T47D (cell line): Measurements from ENCODE around the gene CDR2.
"Not testable (repeated sequence)": the region's sequence is repeated elsewhere in the genome, so short reads cannot be mapped to it uniquely, and the experiment has no call there.

ENCODE experiments used
- DNase-seq, 2 experiments: peaks; one replicate each; pipeline versions ENCODE4 v3.0.0 to v3.0.0-alpha.2; 2011 to 2012; ENCODE audit warnings: low read depth in 1 of 2, low spot score in 1 of 2
- JUND ChIP-seq: IDR thresholded peaks from 2 replicates; pipeline ENCODE4 v1.6.1; 2012; ENCODE audit warnings: low read depth
- in situ Hi-C: cut with HindIII; loops from 2 replicates; pipeline ENCODE4 v1.10.0; 2016; ENCODE audit warnings: low sequenced_read_pairs, low pct_unique_long_range_greater_than_20kb

CDR2 gene

DNA sequence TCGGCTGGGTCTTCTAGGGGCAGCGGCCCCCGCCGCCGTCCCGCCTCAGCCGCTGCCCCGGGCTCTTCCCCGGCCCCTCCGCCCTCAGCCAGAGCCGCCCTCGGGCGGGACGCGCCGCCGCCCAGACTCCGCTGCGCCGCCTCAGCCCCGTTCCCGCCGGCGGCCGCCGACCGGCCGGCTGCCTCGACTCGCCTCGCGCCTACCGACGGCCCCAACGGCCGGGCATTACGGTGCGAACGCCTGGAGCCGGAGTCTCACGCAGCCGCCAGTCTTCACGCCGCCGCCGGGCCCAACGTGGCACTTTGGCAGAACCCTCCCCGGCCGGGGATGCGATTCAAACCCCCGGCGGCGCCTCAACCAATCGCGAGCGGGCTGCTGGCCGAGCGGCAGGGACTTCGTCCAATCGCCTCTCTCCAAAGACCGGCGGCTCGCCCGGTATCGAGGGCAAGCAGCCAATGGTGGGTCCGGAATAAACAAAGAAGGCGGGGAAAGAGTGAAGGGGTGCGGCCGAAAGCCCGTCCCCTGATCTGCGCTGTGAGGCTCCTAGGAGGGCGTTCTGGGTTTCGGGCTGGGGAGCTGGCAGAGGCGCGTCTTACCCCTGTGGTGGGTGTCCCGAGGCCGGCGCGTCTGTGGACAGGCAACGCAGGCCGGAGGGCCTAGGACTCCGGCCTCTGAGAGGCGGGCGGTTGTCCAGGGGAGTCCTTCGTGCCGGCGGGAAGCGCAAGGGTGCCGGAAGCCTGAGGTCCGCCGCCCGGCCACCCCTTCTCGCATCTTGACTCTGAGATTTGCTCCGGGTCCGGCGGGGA, at the start of gene CDR2:
Gene CDR2 (minus strand): TSS at position 309 of the 806 bp plus-strand sequence. CDS start 310 bp downstream, outside the sequence.
- no peak for TF ChIP-seq JUND
- in situ Hi-C loops: no loop called here
- DNase-seq: peak; percentile 95 to 98

DNA sequence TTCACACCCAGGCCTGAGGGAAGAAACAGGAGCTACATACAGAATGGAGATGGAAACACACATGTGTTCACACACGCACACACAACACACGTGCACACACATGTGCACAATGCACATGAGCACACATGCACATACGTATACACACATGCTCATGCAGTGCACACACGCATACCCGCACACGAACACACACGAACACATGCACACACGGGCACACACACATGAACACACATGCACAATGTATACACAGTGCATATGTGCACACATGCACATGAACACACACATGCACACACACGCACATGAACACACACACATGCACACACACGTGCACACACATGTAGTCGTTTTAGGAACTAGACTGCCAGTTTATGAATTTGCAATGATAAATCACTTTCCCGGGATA, 49.3 kb upstream of the CDR2 start:
- in situ Hi-C loops: no loop called here
- no peak for TF ChIP-seq JUND

GRCh38 chr16:22421136-22421535, 46.7 kb upstream of the CDR2 start:
- no peak for DNase-seq
- in situ Hi-C loops: no loop called here
- TF ChIP-seq JUND: no peak

More for the DNA sequence above, 49.3 kb upstream of the CDR2 start:
- no peak for DNase-seq

DNA sequence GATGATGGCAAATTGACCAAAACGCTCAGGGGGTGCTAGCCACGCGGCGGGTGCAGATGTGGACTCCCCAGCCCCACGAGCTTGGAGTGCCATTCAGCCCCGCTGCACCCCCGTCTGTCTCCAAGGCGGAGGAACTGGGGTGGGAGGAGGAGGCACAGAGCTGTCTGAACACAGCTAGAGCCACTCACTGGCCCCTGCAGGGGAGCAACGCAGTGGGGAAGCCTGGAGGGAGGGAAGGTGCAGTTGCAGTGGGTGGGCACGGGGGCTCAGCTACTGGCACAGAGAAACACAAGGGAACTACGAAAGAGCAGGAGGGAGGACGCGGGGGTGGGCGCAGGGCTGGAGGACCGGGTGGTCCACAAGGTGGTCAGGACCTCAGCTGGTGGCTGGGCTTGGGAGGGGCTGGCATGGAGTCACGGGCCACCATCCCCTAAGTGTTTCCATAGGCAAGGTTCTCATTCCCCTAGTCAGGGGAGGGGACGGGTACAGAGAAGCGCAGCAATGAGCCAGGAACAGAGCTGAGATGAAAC, 46.3 kb upstream of the CDR2 start:
- no peak for TF ChIP-seq JUND
- in situ Hi-C loops: no loop called here
- no peak for DNase-seq

- TF ChIP-seq JUND: no peak
- no peak for DNase-seq
- in situ Hi-C loops: no loop called here
Measured at GRCh38 chr16:22419908-22420307, 45.5 kb upstream of the CDR2 start.

- TF ChIP-seq JUND: no peak
- in situ Hi-C loops: no loop called here
- no peak for DNase-seq
Measured at GRCh38 chr16:22418826-22419225, 44.4 kb upstream of the CDR2 start.

- DNase-seq, in situ Hi-C loops: not testable (repeated sequence)
Measured at GRCh38 chr16:22417798-22418197, 43.4 kb upstream of the CDR2 start.

DNA sequence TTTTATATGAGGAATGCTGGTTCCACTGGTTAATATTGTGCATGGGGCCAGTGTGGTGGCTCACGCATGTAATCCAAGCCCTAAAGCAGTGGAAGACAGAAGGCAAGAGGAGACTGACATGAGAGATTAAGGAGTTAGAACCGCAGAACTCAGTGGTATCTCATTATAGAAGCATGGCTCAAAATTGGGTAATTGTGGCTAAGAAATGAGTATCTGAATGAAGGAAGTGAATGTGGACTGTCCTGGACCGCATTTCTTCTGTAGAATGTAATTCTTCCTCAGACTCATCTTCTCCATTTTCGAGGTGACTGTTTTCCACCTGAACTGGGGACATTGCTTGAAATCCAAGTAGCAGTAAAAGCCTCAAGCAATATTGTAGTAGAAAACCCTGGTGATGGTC, 42.6 kb upstream of the CDR2 start:
- TF ChIP-seq JUND: no peak
- in situ Hi-C loops: no loop called here
- DNase-seq: no peak

DNA sequence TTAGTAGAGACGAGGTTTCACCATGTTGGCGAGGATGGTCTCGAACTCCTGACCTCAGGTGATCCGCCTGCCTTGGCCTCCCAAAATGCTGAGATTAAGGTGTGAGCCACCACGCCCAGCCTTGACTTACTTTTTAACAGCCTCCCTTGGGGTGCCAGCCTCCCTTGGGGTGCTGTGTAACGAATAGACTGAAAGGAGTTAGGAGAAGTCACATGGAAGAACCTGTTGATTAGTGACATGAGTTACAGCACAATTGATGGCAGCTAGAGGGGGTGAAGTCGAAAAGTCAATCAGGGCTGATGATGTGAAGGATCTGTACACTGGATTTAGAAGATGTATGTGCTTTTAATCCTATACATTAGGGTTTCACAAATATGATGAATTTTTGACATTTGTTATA, 39.4 kb upstream of the CDR2 start:
- no peak for TF ChIP-seq JUND
- no peak for DNase-seq
- in situ Hi-C loops: no loop called here

GRCh38 chr16:22407486-22407885, 33.1 kb upstream of the CDR2 start:
- no peak for DNase-seq

DNA sequence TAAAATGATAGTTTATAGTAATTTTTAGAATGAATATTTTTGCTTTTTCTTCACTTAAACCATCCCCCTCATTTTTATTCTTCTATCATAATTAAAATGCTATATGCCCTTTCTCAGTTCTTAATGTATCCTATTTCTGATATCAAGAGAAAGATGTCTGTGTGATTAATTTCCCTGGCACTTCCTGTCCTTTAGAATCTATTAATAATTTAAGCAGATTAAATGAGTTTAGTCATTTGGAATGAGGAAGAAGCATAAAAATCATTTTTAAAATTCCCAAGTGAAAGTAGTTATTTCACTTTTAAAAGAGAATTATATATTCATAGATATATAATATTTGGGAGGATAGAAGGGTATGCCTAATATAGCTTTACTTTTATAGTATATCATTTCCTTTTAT, 27.8 kb upstream of the CDR2 start:
- in situ Hi-C loops: no loop called here
- DNase-seq: no peak
- no peak for TF ChIP-seq JUND

More at GRCh38 chr16:22407486-22407885, 33.1 kb upstream of the CDR2 start:
- TF ChIP-seq JUND: no peak
- in situ Hi-C loops: no loop called here

DNA sequence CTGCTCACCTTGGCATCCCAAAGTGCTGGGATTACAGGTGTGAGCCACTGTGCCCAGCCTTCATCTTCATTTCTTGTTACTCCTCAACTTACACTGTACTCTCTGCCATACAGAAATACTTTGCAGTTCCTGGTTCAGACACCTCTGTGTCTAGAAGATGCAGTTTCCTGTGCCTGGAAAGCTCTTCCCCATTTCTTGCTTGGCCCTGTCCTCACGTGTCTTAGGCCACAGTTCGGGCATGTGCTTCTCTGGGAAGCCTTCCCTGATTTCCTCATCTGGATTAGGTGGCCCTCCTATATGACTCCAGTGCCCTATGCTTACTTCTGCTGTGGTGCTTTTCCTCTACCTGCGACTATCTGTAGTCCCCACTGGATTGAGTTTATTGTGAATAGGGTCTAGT, 26.5 kb upstream of the CDR2 start:
- in situ Hi-C loops: no loop called here

GRCh38 chr16:22397931-22398330, 23.5 kb upstream of the CDR2 start:
- no peak for TF ChIP-seq JUND
- DNase-seq: no peak
- in situ Hi-C loops: no loop called here

More for the DNA sequence above, 26.5 kb upstream of the CDR2 start:
- DNase-seq: no peak
- TF ChIP-seq JUND: no peak

- peak in 1 of 2 experiments; percentile 46 for DNase-seq
- in situ Hi-C loops: no loop called here
Measured at GRCh38 chr16:22397464-22397863, 23.0 kb upstream of the CDR2 start.

More at GRCh38 chr16:22397464-22397863, 23.0 kb upstream of the CDR2 start:
- TF ChIP-seq JUND: no peak
